GDM1 (cell line): Measurements from ENCODE around the gene PRPF31.

Experiments used
- DNase-seq: peaks from one replicate; lab custom pipeline; 2025; lab: John Stamatoyannopoulos, UW

The PRPF31 gene

GRCh38 chr19:54107876-54108490 is 7.6 kb upstream of the PRPF31 start:
- no peak for DNase-seq

- DNase-seq = no peak
These were observed 7.1 kb upstream of the PRPF31 start for GRCh38 chr19:54108496-54108895.

DNA sequence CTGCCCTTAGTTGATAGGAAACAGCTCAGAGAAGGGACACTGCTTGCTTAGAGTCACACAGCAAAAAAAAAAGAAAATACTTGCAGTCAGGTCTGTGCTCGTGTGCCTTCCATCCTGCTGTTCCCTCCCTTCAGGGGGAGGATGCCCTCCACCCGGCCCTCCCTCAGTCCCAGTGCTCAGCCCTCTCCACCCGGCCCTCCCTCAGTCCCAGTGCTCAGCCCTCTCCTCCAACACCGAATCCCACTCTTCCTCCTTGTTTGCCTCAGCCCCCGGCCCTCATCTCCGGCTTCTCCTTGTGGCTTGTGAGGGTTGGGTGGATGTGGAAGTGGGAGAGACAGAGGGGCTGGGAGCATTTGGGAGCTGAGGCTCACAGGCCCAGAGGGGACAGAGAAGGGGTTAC is 5.9 kb upstream of the PRPF31 start:
- no peak for DNase-seq

DNA sequence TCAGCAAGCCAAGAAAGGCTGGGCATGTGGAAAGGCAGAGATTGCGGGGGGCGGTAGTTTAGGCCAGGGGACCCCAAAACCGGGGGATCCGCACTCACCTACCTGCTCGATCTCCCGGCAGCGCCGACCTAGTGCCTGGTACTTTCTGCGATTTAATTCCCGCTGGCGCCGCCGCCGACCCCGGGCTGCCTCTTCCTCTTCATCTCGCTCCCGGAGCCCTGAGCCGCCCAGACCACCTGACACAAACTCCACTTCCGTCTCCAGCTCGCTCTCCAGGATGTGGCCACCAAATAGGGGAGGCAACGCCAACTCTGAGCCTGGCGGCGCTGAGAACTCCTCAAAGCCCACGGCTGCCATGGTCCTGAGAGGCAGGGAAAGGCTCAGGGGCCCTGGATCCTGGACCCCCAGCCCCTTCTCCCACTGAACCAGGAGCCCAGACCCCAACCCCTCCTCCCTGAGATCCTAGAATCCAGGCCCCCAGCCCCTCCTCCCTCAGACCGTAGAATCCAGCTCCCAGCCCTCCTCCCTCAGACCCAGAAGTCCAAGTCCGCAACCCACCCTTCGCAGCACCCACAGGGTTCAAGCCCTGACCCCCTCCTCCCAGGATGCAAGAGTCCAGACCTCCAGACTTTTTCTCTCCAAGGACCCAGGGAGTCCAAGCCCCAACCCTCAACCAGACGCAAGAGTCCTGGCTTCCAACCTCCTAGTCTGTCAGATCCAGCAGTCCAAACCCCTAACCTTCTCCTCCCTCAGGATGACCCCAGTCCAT is 1.0 kb upstream of the PRPF31 start:
- DNase-seq = peak; percentile 47

GRCh38 chr19:54121259-54121658 is 5.7 kb downstream of the PRPF31 start:
- DNase-seq = no peak

GRCh38 chr19:54123682-54124081 is 8.1 kb downstream of the PRPF31 start:
- no peak for DNase-seq

DNA sequence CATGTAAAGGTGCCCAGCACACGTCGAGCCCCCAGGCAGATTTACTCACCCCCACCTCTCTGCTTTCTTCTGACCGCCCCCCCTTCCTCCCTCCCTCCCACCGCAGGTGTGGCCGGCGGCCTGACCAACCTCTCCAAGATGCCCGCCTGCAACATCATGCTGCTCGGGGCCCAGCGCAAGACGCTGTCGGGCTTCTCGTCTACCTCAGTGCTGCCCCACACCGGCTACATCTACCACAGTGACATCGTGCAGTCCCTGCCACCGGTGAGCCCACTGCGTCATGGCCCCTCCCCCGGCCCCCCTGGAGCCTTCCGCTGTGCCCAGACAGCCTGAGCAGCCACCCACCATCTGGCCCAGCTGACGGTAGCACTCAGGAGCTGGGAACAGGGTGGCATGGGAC is 8.8 kb downstream of the PRPF31 start:
- DNase-seq = no peak

DNA sequence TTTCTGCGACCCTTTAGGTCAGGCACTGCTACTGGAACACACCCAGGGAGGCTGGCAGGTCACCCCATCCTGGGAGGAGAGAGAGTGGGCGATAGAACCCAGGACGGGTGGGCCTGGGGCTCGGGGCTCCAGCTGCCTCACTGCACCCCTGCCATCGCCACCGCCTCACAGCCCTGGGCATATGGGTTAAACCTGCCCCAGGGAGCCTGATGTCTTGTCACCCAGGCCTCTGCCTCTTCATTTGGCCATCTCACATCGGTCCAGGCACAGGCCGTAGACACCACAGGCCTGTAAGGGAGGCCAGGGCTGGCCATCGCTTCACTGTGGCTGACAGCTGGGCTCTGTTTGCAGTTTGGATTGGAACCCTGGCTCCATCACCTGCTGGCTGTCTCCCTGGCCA is 10.2 kb downstream of the PRPF31 start:
- no peak for DNase-seq

- no peak for DNase-seq
These were observed 12.3 kb downstream of the PRPF31 start for GRCh38 chr19:54127688-54128440.

- no peak for DNase-seq
These were observed 12.8 kb downstream of the PRPF31 start for GRCh38 chr19:54128441-54128725.

- no peak for DNase-seq
These were observed 13.5 kb downstream of the PRPF31 start for GRCh38 chr19:54128796-54129616.

GRCh38 chr19:54129617-54129996 is 14.1 kb downstream of the PRPF31 start:
- DNase-seq = no peak

DNA sequence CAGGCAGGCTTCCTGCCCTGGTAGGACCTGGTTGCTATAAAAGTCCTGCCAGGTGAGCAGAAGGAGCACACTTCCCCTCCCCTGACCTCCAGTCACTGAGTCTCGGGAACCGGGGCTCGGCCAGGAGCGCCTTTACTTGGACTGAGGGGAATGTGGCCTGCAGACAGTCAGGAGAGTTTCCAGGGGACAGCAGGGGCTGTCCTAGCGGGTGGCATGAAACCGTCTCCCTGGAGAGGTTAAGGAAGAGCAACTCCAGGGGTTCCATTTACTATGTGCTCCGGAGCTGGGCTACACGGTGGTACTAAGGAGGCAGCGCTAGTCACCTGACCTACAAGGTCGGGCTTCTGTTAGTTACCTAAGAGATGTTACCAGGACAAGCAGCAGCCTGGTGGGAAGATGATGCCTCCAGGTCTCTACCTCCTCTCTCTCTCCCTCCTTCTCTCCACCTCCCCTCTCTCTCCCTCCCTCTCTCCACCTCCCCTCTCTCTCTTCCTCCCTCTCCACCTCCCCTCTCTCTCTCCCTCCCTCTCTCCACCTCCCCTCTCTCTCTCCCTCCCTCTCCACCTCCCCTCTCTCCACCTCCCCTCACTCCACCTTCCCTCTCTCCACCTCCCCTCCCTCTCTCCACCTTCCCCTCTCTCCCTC is 17.9 kb downstream of the PRPF31 start:
- DNase-seq = peak; percentile 25

GRCh38 chr19:54133957-54134590 is 18.5 kb downstream of the PRPF31 start:
- DNase-seq = no peak

GRCh38 chr19:54136086-54136863 is 20.7 kb downstream of the PRPF31 start:
- DNase-seq = peak; percentile 31

DNA sequence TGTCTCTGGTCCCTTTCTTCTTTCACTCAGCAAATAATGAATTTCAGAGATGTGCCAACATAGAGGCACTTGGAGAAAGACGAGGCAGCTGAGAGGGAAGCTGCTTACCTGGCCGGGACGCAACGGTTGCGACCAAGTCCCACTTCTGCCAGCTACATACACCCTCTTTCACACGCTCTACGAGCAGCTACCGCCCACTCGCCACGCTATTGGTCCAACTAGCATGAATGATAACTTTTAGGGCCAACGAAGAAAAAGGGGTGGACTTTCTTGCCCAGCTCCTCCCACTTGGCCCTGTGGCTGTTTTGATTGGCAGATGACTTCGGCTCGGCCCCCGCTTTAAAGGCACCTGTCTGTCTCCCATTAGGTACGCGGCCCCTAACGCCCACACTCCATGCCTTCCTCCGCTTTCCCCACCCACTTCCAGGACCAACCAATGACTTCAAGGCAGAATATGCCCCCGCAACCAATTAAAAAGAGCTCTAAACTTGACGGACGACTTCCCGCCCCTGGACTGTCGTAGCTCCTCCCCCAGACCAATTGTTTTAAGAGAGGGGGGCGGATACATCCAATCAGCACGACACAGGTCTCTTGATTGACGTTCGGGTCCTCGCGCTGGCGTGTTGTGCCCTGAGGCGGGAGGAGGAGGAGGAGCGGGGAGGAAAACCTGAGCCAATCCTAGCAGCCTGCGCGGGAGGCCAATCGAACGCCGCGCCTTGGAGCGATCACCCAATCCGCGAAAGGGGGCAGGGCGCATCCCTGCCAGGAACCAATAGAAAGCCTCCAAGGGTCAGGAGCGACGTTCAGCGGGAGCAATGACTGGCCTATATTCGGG is 21.5 kb downstream of the PRPF31 start:
- peak; percentile 100 for DNase-seq

DNA sequence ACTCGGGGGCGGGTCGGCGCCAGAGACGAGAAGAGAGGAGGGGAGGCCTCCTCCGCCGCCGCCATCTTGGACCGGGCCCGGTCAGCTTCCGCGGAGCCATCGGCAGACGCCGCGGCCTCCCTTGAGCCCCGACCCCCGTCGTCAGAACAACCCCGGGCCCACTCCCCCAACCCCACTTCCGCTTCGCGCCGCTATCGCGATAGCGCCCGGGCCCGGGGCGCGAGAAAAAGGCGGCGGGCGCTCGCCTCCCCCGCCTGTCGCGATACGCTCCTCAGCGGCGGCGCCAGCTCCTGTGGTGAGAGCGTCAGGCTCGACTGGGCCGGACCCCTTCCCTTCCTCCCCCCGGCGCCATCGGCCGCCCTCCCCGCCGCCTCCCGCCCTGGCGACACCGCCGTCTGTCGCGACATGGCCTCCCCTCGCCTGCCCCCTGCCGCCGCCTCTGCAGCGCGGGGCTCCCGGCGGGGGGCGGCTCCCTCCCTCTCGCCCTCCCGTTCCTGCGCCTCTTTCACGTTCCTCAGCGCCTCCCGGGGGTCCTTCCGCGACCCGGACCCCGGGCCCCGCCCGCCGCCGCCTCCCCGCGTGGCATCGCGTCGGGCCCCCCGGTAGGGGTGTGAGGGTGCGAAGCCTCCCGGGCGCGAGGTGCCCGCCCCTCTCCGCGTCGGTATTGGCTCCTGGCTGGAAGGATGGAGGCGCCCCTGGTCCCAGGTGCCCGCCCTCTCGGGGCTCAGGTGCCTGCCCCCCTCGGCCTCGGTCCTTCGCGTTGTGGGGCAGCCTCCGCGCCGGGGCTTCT is 22.3 kb downstream of the PRPF31 start, which contains the start of gene CNOT3:
Gene CNOT3, plus strand, starts transcription at position 64 of the 790 bp plus-strand sequence. CDS start 5,217 bp downstream, outside the sequence.
- DNase-seq = no peak

DNA sequence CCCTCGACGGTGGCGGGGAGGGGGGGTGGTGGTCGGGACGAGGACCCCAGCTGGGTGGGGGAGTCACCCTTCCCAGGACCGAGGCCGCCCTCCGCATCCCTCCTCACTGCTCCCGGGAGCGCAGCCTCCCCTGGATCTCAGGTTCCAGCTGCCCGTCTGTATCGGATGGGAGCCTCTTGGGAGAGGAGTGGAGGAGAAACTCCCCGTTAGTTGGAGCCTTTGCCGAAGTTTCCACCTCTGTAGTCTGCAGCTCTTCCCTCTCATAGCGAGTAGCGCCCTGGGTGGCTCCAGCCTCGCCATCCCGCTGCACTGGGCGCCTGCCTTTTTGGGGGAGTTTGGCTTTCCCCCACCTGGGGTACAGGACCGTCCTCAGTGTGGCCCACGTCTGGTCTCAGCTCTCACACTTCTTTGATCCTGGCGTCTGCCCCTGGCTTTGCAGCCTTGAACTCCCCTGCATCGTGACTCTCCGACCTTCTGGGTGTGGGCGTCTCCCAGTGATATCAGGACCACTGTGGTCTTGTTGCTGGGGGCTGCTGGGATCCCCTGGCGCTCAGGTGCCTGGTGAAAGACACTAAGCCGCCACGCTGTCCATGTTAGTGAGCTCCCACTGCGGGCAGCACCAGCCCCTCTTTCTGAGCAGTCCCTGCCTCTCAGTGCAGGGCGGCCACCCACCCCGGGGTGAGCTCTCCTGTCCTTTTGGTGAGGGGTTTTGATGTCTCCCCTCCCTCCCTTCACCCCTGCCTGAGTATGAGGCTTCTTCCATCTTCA is 23.1 kb downstream of the PRPF31 start:
- no peak for DNase-seq
